SK-N-SH (cell line): ENCODE measurements around the gene BBC3.

Experiments used
- EZH2phosphoT487 ChIP-seq: fragments of 200-600 bp; sonication (generic); IDR thresholded peaks from 2 replicates; pipeline ENCODE4 v1.6.1; 2017; ENCODE audit warnings: low read depth, mixed run types, mild to moderate bottlenecking, antibody characterized with exemption, moderate library complexity, borderline replicate concordance
- FOSL2 ChIP-seq: IDR thresholded peaks from 2 replicates; pipeline ENCODE4 v1.4.0; 2012; ENCODE audit warnings: low read depth, mild to moderate bottlenecking, moderate library complexity, borderline replicate concordance
- MXI1 ChIP-seq: IDR thresholded peaks from 2 replicates; pipeline ENCODE4 v1.6.1; 2012; ENCODE audit warnings: mild to moderate bottlenecking, low read depth, low read length, improper control_type of control experiment
- RFX5 ChIP-seq: IDR thresholded peaks from 2 replicates; pipeline ENCODE4 v1.6.1; 2012; ENCODE audit warnings: mild to moderate bottlenecking, improper control_type of control experiment, low read length
- SMC3 ChIP-seq: IDR thresholded peaks from 2 replicates; pipeline ENCODE4 v1.6.1; 2012; ENCODE audit warnings: low read depth, low read length, improper control_type of control experiment
- TEAD4 ChIP-seq: IDR thresholded peaks from 2 replicates; pipeline ENCODE4 v1.4.0; 2012; ENCODE audit warnings: mild to moderate bottlenecking, borderline replicate concordance; ENCODE audit not compliant: insufficient read depth
- TF ChIP-seq, protein P1 (sequence below): fragments of 200-600 bp; sonication (generic); IDR thresholded peaks from 2 replicates; pipeline ENCODE4 v1.6.1; 2017; ENCODE audit warnings: antibody characterized with exemption, mild to moderate bottlenecking, moderate library complexity
- TF ChIP-seq, protein P2 (sequence below): fragments of 150-350 bp; IDR thresholded peaks from 2 replicates; pipeline ENCODE4 v1.6.1; 2017; ENCODE audit warnings: antibody characterized with exemption, low read length, low read depth, borderline replicate concordance

GRCh38 chr19:47247308-47247990, 16.4 kb upstream of the BBC3 start:
- TF ChIP-seq, protein P1, sequence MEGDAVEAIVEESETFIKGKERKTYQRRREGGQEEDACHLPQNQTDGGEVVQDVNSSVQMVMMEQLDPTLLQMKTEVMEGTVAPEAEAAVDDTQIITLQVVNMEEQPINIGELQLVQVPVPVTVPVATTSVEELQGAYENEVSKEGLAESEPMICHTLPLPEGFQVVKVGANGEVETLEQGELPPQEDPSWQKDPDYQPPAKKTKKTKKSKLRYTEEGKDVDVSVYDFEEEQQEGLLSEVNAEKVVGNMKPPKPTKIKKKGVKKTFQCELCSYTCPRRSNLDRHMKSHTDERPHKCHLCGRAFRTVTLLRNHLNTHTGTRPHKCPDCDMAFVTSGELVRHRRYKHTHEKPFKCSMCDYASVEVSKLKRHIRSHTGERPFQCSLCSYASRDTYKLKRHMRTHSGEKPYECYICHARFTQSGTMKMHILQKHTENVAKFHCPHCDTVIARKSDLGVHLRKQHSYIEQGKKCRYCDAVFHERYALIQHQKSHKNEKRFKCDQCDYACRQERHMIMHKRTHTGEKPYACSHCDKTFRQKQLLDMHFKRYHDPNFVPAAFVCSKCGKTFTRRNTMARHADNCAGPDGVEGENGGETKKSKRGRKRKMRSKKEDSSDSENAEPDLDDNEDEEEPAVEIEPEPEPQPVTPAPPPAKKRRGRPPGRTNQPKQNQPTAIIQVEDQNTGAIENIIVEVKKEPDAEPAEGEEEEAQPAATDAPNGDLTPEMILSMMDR: peak; percentile 96
- TF ChIP-seq FOSL2 (no peak), SMC3 (peak; percentile 71), EZH2phosphoT487 (no peak), MXI1 (no peak), RFX5 (no peak), TEAD4 (no peak)
- TF ChIP-seq, protein P2, sequence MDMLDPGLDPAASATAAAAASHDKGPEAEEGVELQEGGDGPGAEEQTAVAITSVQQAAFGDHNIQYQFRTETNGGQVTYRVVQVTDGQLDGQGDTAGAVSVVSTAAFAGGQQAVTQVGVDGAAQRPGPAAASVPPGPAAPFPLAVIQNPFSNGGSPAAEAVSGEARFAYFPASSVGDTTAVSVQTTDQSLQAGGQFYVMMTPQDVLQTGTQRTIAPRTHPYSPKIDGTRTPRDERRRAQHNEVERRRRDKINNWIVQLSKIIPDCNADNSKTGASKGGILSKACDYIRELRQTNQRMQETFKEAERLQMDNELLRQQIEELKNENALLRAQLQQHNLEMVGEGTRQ: no peak
